ENCODE data around the gene TMED6. TPM values are rescaled to one million over a fixed set of nuclear protein-coding genes. Genes with fewer than 3 reads are reported as not detected.
A peak's percentile ranks its signal among the peaks of the same experiment; 100 is the strongest.

Gene TMED6
- total RNA-seq, 1 experiment from 2014 or later, result 0.91 TPM

GRCh38 chr16:69318911-69319289, 32.7 kb downstream of the TMED6 start:
- no peak overlapping the region for H3K4me3 ChIP-seq (replicated peaks in 1 of 2; ENCODE audit: low read depth in 1 of 2, low read length in 2 of 2)
- ChIA-PET POLR2A (no interaction called here), RAD21 (ENCODE audit: low non-redundant PET in 1 of 2, low total read pairs in 2 of 2, uncharacterized antibody in 2 of 2, unreplicated experiment in 2 of 2) (no interaction called here), CTCF (no interaction called here)
- no peak for DNase-seq (ENCODE audit: low read depth, low spot score)
- intact Hi-C loops (cut with micrococcal nuclease), result no loop called here
- H3K9ac ChIP-seq (ENCODE audit: low read length), result no peak overlapping the region
- H3K4me2 ChIP-seq (ENCODE audit: low read length), result no peak overlapping the region
- H3K9me3 ChIP-seq (ENCODE audit: control insufficient read depth in 1 of 2, insufficient read depth in 1 of 2, low read depth in 1 of 2, low read length in 2 of 2), result no peaks in the 10 kb centered on the region
- peaks cover 42 to 60% of the 10 kb centered on the region in 2 experiments; a peak in 3 of 4 replicates for H3K36me3 ChIP-seq (ENCODE audit: control insufficient read depth in 1 of 2, insufficient read depth in 2 of 2, low read length in 2 of 2)
- no peaks in the 10 kb centered on the region for H4K20me1 ChIP-seq (ENCODE audit: insufficient read depth)
- no peak overlapping the region for H2AFZ ChIP-seq (ENCODE audit: low read depth, low read length, poor library complexity, severe bottlenecking)
- TF ChIP-seq TCF7L2 (IDR thresholded peaks at IDR 0.05; ENCODE audit: borderline replicate concordance, extremely low read depth, insufficient read depth, insufficient read length) (no peak), SIN3A (IDR thresholded peaks at IDR 0.05; ENCODE audit: low read depth) (no peak), POLR2AphosphoS5 (IDR thresholded peaks at IDR 0.05; ENCODE audit: low read depth, low read length) (peak; percentile 31; the same call in 1 of the 2 replicates)
- H3K27me3 ChIP-seq (ENCODE audit: insufficient read depth, low read length), result no peaks in the 10 kb centered on the region
- no TSS peak for BruUV-seq (replicated peaks)
- H3K4me1 ChIP-seq (ENCODE audit: control insufficient read depth in 1 of 2, insufficient read depth in 2 of 2, low read length in 2 of 2), result no peaks in the 10 kb centered on the region
- no peaks in the 10 kb centered on the region for H3K9me2 ChIP-seq (ENCODE audit: insufficient read depth)
- peaks cover 71% of the 10 kb centered on the region for H3K79me2 ChIP-seq (ENCODE audit: insufficient read depth, low read length)
- no peak for ATAC-seq
- no peak overlapping the region; the same call in 1 of the 2 replicates for H3K27ac ChIP-seq (ENCODE audit: low read depth, low read length)

- ChIA-PET RAD21 (ENCODE audit: low non-redundant PET in 1 of 2, low total read pairs in 2 of 2, uncharacterized antibody in 2 of 2, unreplicated experiment in 2 of 2) (no interaction called here), CTCF (no interaction called here), POLR2A (no interaction called here)
- Histone ChIP-seq H3K9me2 (ENCODE audit: insufficient read depth) (no peaks in the 10 kb centered on the region), H3K36me3 (ENCODE audit: control insufficient read depth in 1 of 2, insufficient read depth in 2 of 2, low read length in 2 of 2) (peaks cover 42 to 60% of the 10 kb centered on the region in 2 experiments; a peak in 3 of 4 replicates), H4K20me1 (ENCODE audit: insufficient read depth) (no peaks in the 10 kb centered on the region), H3K4me1 (ENCODE audit: control insufficient read depth in 1 of 2, insufficient read depth in 2 of 2, low read length in 2 of 2) (no peaks in the 10 kb centered on the region), H3K79me2 (ENCODE audit: insufficient read depth, low read length) (peaks cover 71% of the 10 kb centered on the region), H3K27me3 (ENCODE audit: insufficient read depth, low read length) (no peaks in the 10 kb centered on the region), H3K9me3 (ENCODE audit: control insufficient read depth in 1 of 2, insufficient read depth in 1 of 2, low read depth in 1 of 2, low read length in 2 of 2) (no peaks in the 10 kb centered on the region), H3K4me2 (ENCODE audit: low read length) (no peak overlapping the region), H2AFZ (ENCODE audit: low read depth, low read length, poor library complexity, severe bottlenecking) (no peak overlapping the region), H3K9ac (ENCODE audit: low read length) (no peak overlapping the region), H3K27ac (ENCODE audit: low read depth, low read length) (no peak overlapping the region; the same call in 1 of the 2 replicates), H3K4me3 (replicated peaks in 1 of 2; ENCODE audit: low read depth in 1 of 2, low read length in 2 of 2) (no peak overlapping the region)
- ATAC-seq (peak; percentile 33; the same call in 1 of the 2 replicates), DNase-seq (ENCODE audit: low read depth, low spot score) (no peak)
- intact Hi-C loops (cut with micrococcal nuclease), result no loop called here
- no TSS peak for BruUV-seq (replicated peaks)
- TF ChIP-seq FOSL1 (IDR thresholded peaks at IDR 0.05; ENCODE audit: low read depth) (no peak), SRF (IDR thresholded peaks at IDR 0.05; ENCODE audit: low read depth) (no peak), RAD21 (IDR thresholded peaks at IDR 0.05; ENCODE audit: low read depth) (no peak), POLR2A (IDR thresholded peaks at IDR 0.05; ENCODE audit: borderline replicate concordance, extremely low read depth, insufficient read depth, insufficient read length) (no peak), JUND (IDR thresholded peaks at IDR 0.05) (no peak), ELF1 (IDR thresholded peaks at IDR 0.05; ENCODE audit: borderline replicate concordance, low read depth) (no peak), CTCF (IDR thresholded peaks at IDR 0.05 in 2 of 3, conservative IDR thresholded peaks at IDR 0.05 in 1 of 3; ENCODE audit: borderline replicate concordance in 1 of 3, insufficient read depth in 1 of 3, low read depth in 2 of 3, low read length in 2 of 3) (no peak), MAX (IDR thresholded peaks at IDR 0.05) (no peak), ZNF274 (IDR thresholded peaks at IDR 0.05; ENCODE audit: low read depth, low read length) (no peak), POLR2AphosphoS5 (IDR thresholded peaks at IDR 0.05; ENCODE audit: low read depth, low read length) (no peak), REST (IDR thresholded peaks at IDR 0.05; ENCODE audit: low read depth) (no peak), YY1 (IDR thresholded peaks at IDR 0.05; ENCODE audit: extremely low read depth, insufficient replicate concordance, low read depth, low read length) (no peak), CEBPB (IDR thresholded peaks at IDR 0.05; ENCODE audit: low read depth) (no peak)
Observed at GRCh38 chr16:69318177-69318910, 33.2 kb downstream of the TMED6 start.
